Fibroblast of pulmonary artery (primary cell): ENCODE results near the gene UNC5B.

Source experiments
- DNase-seq: peaks from one replicate; pipeline ENCODE4 v3.0.0-alpha.2; 2010; ENCODE audit warnings: low read depth
- H3K4me3 ChIP-seq: replicated peaks from 2 replicates; pipeline ENCODE4 v1.5.1; 2011; ENCODE audit warnings: low read depth, mild to moderate bottlenecking, control low read depth, low read length, moderate library complexity
- TF ChIP-seq, protein P1 (sequence below): IDR thresholded peaks from 2 replicates; pipeline ENCODE4 v1.5.1; 2011; ENCODE audit warnings: mild to moderate bottlenecking, control low read depth, low read length, inconsistent platforms; ENCODE audit errors: missing control alignments

UNC5B gene

DNA sequence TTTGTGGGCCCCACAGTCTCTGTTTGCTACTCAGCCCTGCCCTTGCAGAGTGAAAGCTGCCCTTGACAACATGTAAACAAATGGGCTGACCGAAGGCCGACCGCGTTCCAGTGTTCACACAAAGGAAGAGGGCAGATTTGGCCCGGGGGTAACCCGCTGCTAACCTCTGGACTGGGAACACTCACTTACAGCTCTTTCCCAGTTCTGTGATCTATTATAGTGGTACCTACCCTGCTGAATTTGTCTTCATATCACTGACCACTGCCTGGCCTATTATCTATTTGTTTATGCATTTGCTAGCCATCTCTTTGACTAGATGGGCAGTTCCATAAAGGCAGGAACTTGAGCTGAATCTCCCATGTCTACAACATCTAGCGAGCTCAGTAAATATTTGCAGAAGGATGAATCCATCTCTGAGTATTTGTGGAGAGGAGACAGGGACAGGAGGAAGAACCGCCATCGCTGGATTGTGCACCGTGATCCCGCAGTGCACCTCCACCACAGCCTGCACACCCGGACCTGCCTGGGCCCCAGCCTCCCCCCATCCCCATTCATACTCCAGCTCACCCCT is 121.9 kb downstream of the UNC5B start:
- TF ChIP-seq, protein P1, sequence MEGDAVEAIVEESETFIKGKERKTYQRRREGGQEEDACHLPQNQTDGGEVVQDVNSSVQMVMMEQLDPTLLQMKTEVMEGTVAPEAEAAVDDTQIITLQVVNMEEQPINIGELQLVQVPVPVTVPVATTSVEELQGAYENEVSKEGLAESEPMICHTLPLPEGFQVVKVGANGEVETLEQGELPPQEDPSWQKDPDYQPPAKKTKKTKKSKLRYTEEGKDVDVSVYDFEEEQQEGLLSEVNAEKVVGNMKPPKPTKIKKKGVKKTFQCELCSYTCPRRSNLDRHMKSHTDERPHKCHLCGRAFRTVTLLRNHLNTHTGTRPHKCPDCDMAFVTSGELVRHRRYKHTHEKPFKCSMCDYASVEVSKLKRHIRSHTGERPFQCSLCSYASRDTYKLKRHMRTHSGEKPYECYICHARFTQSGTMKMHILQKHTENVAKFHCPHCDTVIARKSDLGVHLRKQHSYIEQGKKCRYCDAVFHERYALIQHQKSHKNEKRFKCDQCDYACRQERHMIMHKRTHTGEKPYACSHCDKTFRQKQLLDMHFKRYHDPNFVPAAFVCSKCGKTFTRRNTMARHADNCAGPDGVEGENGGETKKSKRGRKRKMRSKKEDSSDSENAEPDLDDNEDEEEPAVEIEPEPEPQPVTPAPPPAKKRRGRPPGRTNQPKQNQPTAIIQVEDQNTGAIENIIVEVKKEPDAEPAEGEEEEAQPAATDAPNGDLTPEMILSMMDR, result no peak
- no peak overlapping the region for H3K4me3 ChIP-seq
- DNase-seq, result no peak

DNA sequence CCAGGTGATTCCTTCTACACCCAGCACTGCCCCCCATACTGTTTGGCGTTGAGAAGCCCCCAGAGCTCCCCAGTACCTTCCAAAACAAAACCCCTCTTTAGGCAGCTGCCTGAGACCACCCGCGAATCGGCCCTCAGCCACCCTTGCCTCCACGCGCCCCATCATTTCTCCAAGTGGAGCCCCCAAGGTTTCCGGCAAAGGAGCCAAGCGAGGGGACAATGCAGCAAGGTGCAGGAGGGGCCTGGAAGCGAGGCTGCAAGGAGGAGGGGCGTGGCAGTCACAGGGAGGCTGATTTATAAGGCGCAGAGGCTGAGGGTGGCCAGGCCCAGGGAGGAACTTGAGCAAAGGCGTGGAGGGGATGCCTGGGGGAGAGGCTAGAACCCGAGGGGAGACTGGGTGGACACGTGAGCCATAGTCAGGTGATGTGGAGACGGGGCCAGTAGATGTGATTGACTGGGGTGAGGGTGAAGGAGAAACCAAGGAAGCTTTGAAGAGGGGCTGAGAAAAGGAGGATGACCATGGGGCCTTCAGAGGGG is 122.9 kb downstream of the UNC5B start:
- DNase-seq, result no peak
- TF ChIP-seq, protein P1, result no peak
- H3K4me3 ChIP-seq, result no peak overlapping the region

DNA sequence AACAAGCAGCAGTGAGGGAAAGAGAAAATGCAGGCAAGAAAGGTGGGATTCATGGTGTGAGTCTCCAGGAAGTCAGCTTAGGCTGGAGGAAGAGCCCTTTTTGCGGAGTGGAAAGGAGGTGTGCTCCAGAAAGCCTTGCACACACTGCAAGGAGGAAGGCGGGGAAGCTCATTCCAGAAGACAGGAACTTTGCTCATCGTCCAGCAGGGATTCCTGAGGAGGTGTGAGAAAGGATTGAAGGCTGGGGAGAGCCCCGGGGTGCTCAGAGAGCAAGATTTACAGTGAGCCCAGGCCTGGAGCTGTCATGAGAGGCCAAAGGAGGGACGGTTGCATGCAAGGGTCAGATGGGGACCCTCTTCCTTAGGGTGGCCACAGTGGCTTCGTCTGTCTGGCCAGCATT is 124.3 kb downstream of the UNC5B start:
- DNase-seq, result no peak
- TF ChIP-seq, protein P1, result no peak
- no peak overlapping the region for H3K4me3 ChIP-seq

DNA sequence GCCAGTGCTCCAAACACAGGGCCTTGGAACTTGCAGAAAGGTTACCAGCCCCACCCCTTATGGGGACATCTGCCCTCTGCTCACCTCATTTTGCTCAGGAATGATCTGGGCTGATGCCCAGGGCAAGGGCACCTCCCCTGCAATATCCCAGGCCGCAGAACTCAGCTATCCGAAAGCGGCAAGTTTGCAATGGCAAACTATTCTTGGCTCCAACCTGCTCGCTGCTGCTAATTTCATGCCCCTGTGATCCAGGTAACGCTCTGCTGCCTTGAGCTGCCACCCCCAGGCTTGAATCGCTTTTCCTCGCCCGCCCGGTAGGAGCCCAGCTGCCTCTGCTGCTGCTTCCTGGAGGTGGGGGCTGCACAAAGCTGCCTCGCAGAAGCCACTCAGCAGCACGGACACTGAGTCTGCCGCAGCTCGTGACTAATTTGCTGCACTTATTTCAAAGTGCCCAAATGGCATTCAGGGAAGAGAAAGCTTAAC is 124.9 kb downstream of the UNC5B start:
- DNase-seq, result no peak
- no peak overlapping the region for H3K4me3 ChIP-seq
- TF ChIP-seq, protein P1, result no peak

DNA sequence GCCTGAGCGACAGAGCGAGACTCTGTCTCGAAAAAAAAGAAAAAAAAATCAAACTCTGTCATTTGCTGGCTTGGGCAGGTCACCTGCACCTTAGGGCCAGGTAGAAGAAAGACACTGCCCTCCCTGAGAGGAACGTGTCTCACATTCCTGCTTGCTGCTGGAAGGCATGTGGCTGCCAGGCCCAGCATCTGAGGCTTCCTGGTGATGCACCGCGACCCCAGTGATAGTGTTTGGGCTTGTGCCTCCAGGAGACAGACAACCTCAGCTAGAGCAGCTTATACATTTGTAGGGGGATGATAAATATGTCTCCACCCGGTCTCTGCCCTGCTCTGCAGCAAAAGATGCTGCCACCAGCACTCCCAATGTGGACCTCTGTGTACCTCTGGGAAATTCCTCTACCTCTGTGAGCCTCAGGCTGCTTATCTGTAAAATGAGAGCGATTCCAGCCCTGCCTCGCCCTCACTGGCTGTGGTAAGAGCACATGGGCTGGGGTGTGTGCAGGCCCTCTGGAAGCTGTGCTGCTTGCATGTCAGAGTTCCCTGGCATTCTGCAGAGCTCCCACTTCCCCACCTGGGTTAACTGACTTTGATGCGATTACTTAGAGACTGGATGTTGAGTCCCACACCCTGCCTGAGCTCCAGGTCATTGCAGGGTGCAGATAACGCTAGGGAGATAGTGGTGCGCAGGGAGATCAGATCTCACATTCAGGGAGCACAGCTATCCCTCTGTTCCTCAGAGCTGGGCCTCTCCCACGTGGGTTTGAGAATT is 126.5 kb downstream of the UNC5B start:
- no peak overlapping the region for H3K4me3 ChIP-seq
- DNase-seq, result no peak
- TF ChIP-seq, protein P1, result no peak

DNA sequence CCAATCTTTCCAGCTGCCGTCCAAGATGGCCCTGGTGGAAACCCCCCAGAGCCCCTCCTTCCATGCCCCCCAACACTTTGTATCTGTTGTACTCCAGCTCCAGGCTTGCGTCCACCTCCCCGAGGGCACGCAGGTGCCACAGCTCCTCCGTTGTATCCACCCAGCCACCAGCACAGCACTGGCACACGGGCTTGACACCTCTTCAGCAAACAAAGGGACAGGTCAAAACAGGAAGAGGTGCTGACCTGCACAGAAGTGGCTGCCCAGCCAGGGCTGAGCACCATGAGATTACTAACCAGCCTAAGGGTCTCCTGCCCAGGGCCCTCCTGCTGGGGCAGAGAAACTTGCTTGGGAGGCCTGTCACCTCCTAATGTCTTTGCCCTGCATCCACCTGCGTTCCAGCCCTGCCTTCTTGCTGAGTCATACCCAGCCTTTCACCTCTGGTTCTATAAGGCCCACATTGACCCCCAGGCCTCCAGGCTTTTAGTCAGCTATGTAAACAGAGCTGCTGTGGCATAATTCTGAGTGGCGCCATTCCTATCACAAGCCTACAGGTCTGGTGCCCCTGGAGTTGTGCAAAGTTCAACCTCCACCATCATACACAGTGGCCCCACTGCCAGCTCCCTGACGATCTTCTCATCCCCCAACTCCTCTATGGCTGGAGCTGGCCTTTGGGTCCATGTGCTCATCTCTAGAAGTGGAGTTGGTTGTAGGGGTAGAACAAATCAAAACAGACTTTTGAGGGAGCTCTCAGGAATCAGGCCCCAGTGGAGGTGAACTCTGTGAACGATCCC is 127.6 kb downstream of the UNC5B start:
- DNase-seq, result no peak
- TF ChIP-seq, protein P1, result no peak
- H3K4me3 ChIP-seq, result no peak overlapping the region
